A549 treated with AZD9567 at 1 μM for 4 hours (cell line): ENCODE data around the gene ATRN. TPM values are rescaled to one million over a fixed set of nuclear protein-coding genes. Genes with fewer than 3 reads are reported as not detected.

ENCODE experiments used
- total RNA-seq: library from RNA; stranded (reverse); fragments of 200-300 nt; extraction: Qiagen RNA extraction; gene quantifications from 5 replicates; pipeline ENCODE4 v1.2.3, GENCODE V29; 2022; ENCODE audit not compliant: insufficient read depth

The ATRN gene
- 19.7 to 26.0 TPM (median 25.8 TPM) in 5 replicates for total RNA-seq

GRCh38 chr20:3470627-3471396 is at the start of gene ATRN:
ATRN (plus strand) TSS chr20:3471018; CDS start chr20:3471108, 90 bp downstream.

GRCh38 chr20:3663031-3663701 is 192.3 kb downstream of the ATRN start, which contains the start of gene GFRA4:
GFRA4 (minus strand) TSS chr20:3663399; CDS start chr20:3663399, 0 bp downstream.

GRCh38 chr20:3681931-3682781 is 211.3 kb downstream of the ATRN start, which contains the start of gene ADAM33:
ADAM33 (minus strand) TSS chr20:3682010; CDS start chr20:3682004, 6 bp downstream.

Other genes starting within 250 kb of the ATRN start
- gene SLC4A11, start 231.8 kb upstream of the ATRN start, total RNA-seq = 9.4 to 12.1 TPM (median 10.4 TPM) in 5 replicates
- 5.3 to 7.2 TPM (median 6.3 TPM) in 5 replicates for gene DNAAF9, start 63.3 kb upstream of the ATRN start, total RNA-seq
- gene GFRA4, start 192.4 kb downstream of the ATRN start, total RNA-seq = not detected in 5 replicates
- 0.06 to 0.09 TPM (median 0.06 TPM) in 3 of 5 replicates, not detected in the others for gene ADAM33, start 211.0 kb downstream of the ATRN start, total RNA-seq
- 0.01 to 0.03 TPM (median 0.03 TPM) in 3 of 5 replicates, not detected in the others for gene SIGLEC1, start 241.6 kb downstream of the ATRN start, total RNA-seq